Measurements from ENCODE around the gene SH2B3. TPM values are rescaled to one million over a fixed set of nuclear protein-coding genes. Genes with fewer than 3 reads are reported as not detected.
"Not testable (repeated sequence)": the region's sequence is repeated elsewhere in the genome, so short reads cannot be mapped to it uniquely, and the experiment has no call there.

The SH2B3 gene
- total and polyA plus RNA-seq, 12 donors, result 9.9 to 61.4 (median 38.1) TPM

- Histone ChIP-seq H3K27ac (peak overlapping the region in 6 of 10 donors; percentile 15 to 74 (median 41)), H3K36me3 (no peaks in the 10 kb centered on the region), H3K4me3 (no peak overlapping the region), H3K27me3 (no peaks in the 10 kb centered on the region), H3K9me3 (no peaks in the 10 kb centered on the region), H3K4me1 (peaks cover 1 to 61% (median 24%) of the 10 kb centered on the region in 9 donors)
- no peak for DNase-seq
- TF ChIP-seq CTCF (IDR thresholded peaks at IDR 0.05), result no peak
- WGBS, 2 donors, result 80 to 81% methylated on average over 4 of the region's 4 CpGs
- ATAC-seq, result peak in 4 of 8 donors; percentile 5 to 29 (median 18)
- intact Hi-C loops (cut with DNase I), result loop anchor here (2.0 to 10.0 kb wide), 9 partner anchors 52 to 276 kb away; no protein-coding TSS in a partner anchor
Measured at GRCh38 chr12:111398530-111398929, 7.2 kb upstream of the SH2B3 start.

GRCh38 chr12:111399741-111400404, 5.8 kb upstream of the SH2B3 start:
- H3K36me3 ChIP-seq, ATAC-seq, H3K27me3 ChIP-seq, DNase-seq, H3K4me3 ChIP-seq, H3K9me3 ChIP-seq: not testable (repeated sequence)
- intact Hi-C loops (cut with DNase I), result loop anchor here (2.0 to 10.0 kb wide), 10 partner anchors 49 to 275 kb away; no protein-coding TSS in a partner anchor
- H3K4me1 ChIP-seq, result peaks cover 5 to 66% (median 37%) of the 10 kb centered on the region in 9 donors
- 89 to 92% methylated on average over 9 of the region's 9 CpGs for WGBS, 2 donors
- peak overlapping the region in 6 of 10 donors; percentile 15 to 74 (median 33) for H3K27ac ChIP-seq

GRCh38 chr12:111401167-111401605, 4.5 kb upstream of the SH2B3 start:
- H3K4me1 ChIP-seq, result peaks cover 8 to 71% (median 43%) of the 10 kb centered on the region in 9 donors
- H3K4me3 ChIP-seq, result no peak overlapping the region
- no peaks in the 10 kb centered on the region for H3K9me3 ChIP-seq
- DNase-seq (no peak), ATAC-seq (no peak)
- WGBS, 2 donors, result 94 to 97% methylated on average over 6 of the region's 6 CpGs
- TF ChIP-seq CTCF (IDR thresholded peaks at IDR 0.05), result no peak
- H3K36me3 ChIP-seq, result no peaks in the 10 kb centered on the region
- intact Hi-C loops (cut with DNase I), result loop anchor here in 1 of 10 donors (2.0 kb wide), 1 partner anchor 48 kb away; no protein-coding TSS in a partner anchor
- no peak overlapping the region for H3K27ac ChIP-seq
- no peaks in the 10 kb centered on the region for H3K27me3 ChIP-seq

- peaks cover 6 to 66% (median 40%) of the 10 kb centered on the region in 9 donors for H3K4me1 ChIP-seq
- intact Hi-C loops (cut with DNase I), result not testable (repeated sequence)
- WGBS, 2 donors, result 78 to 91% methylated on average over 9 of the region's 9 CpGs
Measured at GRCh38 chr12:111402490-111402824, 3.3 kb upstream of the SH2B3 start.

GRCh38 chr12:111404362-111405148, 1.2 kb upstream of the SH2B3 start:
- Histone ChIP-seq H3K4me1 (peaks cover 25 to 68% (median 60%) of the 10 kb centered on the region in 9 donors), H3K36me3 (peaks cover 0 to 4% (median 0%) of the 10 kb centered on the region in 9 donors), H3K27me3 (no peaks in the 10 kb centered on the region), H3K27ac (peak overlapping the region; percentile 20 to 100 (median 98)), H3K4me3 (peak overlapping the region in 9 of 10 donors; percentile 82 to 97 (median 90)), H3K9me3 (no peaks in the 10 kb centered on the region)
- ATAC-seq, result peak in 4 of 8 donors; percentile 1 to 4 (median 2)
- DNase-seq, result no peak
- WGBS, 2 donors, result 37 to 40% methylated on average over 21 of the region's 21 CpGs
- intact Hi-C loops (cut with DNase I), result loop anchor here in 5 of 10 donors (2.0 to 5.0 kb wide), 2 partner anchors 43 to 46 kb away; no protein-coding TSS in a partner anchor
- no peak for TF ChIP-seq CTCF (IDR thresholded peaks at IDR 0.05)

More at GRCh38 chr12:111402490-111402824, 3.3 kb upstream of the SH2B3 start:
- ATAC-seq, H3K36me3 ChIP-seq, H3K9me3 ChIP-seq, H3K27me3 ChIP-seq, DNase-seq: not testable (repeated sequence)
- peak overlapping the region in 4 of 10 donors; percentile 22 to 37 (median 30) for H3K4me3 ChIP-seq
- peak overlapping the region; percentile 75 to 100 (median 98) for H3K27ac ChIP-seq

Data from heart right ventricle (tissue), 16 donors.